ENCODE measurements around the gene ITIH3. TPM values are rescaled to one million over a fixed set of nuclear protein-coding genes. Genes with fewer than 3 reads are reported as not detected.

Gene ITIH3
- total RNA-seq, 1 donor from 2014 or later, result 4.6 TPM

DNA sequence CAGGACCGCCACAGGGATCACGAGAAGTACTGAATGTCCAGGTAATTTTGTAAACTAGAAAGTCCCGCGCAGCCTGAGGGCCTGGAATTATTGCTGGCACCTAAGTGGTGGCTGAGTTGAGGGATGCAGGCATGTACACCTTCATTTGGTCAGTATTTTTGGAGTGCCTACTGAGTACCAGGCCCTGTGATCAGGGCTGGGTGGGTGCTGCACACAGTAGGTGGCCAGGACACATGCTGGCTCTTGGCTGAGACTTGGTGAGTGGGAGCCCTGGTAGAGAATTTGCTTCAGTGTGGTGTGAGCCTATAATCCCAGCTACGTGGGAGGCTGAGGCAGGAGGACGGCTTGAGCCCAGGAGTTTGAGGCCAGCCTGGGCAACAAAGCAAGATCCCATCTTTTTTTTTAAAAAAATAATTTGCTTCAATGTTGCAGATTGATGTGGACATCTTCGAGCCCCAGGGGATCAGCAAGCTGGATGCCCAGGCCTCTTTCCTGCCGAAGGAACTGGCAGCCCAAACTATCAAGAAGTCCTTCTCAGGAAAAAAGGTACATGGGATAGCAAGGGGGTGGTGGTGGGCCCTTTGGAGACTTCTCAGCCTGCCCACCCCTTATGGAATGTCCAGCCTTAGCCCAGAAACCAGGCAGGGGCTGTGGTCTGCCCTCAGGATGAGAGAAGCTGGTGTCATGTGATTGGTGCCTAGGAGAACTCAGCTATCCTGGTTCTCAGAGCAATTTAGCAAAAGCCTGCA is 14.6 kb upstream of the ITIH3 start:
- DNase-seq (ENCODE audit: low spot score), result no peak

DNA sequence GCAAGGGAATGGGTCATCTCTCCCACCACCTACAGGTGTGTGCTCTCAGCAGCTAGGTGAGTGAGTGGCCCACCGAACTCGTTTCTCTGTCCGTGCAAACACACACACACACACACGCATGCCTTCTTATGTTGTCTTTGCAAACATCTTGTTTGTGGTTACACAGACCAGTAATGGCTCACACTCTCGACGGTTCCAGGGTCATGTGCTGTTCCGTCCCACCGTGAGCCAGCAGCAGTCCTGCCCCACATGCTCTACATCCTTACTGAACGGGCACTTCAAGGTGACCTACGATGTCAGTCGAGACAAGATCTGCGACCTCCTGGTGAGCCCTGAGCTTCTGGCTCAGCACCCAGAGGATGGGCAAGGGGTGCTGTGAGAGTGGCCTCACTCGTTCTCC is 12.9 kb upstream of the ITIH3 start:
- no peak for DNase-seq (ENCODE audit: low spot score)

DNA sequence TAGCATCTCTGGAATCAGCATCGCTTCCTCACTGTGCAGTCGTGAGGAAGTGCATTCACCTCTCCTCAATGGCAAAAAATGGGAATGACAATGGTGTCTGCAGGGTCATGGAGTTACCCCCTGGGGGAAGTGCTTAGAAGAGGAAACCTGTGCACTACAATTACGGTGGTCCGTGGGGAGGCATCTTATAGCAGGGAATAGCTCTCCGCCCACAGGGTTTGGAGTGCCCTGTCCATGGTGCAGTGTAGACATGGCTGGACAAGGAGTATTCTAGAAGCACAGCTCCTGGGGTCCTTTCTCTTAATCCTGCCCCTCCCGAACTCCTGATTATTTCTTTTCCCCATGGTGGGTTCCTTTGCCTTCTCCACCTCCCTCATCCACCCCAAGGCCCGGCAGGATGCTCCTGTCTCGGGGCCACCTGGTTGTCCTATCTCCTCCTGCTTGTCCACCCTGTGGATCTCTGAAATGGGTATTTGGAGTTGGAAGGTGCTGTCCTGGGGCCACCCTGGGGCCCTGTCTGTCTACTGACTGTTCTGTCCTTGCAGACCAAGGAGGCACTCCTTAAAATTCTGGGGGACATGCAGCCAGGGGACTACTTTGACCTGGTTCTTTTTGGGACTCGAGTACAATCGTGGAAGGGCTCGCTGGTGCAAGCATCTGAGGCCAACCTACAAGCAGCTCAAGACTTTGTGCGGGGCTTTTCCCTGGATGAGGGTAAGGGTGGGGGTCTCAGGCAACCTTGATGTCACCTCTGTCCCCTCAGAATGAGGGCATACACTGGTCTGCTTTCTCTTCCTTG is 12.0 kb upstream of the ITIH3 start:
- no peak for DNase-seq (ENCODE audit: low spot score)

DNA sequence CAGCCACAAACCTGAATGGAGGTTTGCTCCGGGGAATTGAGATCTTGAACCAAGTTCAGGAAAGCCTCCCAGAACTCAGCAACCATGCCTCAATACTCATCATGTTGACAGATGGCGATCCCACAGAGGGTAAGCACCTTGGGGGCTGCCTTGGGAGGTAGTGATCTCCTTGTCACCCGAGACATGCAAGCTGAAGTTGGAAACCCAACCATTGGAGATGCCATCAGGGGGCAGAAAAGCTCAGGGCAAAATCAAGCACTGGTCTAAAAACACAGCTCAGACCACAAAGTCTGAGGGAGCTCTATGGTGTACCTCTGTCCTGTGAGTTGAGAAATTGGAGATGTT is 11.4 kb upstream of the ITIH3 start:
- no peak for DNase-seq (ENCODE audit: low spot score)

DNA sequence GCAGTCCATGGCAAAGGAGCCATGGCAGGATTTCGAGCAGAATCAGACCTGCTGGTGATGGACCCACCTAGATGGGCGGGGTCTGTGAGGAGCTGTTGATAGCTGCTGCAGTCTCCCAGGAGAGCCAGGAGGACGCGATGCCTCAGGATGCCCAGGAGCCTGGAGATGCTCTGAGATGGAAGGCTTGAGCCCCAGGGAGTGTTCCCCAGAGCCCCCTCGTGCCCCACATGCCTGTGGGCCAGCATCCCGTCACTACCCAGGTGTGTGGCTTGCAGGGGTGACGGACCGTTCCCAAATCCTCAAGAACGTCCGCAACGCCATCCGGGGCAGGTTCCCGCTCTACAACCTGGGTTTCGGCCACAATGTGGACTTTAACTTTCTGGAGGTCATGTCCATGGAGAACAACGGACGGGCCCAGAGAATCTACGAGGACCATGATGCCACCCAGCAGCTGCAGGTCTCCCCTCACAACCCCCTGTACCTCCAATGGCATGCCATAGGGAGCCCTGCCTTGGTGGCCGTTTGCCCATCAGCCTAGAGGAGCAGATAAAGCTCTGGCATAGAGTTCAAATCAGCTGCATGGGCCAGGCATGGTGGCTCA is 10.5 kb upstream of the ITIH3 start:
- no peak for DNase-seq (ENCODE audit: low spot score)

DNA sequence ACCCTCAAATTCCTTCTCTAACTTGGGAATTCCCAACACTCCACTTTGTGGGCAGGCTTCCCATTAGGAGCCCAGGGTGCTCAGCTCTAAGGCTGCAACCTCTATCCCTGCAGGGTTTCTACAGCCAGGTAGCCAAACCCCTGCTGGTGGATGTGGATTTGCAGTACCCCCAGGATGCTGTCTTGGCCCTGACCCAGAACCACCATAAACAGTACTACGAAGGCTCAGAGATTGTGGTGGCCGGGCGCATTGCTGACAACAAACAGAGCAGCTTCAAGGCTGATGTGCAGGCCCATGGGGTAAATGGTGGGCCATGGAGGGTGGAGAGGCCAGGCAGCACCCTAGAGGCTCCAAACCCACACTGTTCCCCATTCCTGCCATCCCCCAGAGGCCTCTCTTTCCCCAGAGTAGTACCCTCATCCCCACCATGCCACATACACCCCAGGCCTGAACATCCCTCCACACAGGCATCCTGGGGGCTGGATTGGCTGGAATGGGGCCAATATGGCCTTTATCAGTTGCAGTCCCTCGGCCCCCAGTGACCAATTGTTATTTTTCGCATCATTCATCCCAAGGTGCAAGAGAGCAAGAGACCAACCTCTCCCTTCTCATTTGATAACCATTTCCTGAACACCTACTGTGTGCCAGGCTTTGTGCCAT is 9.5 kb upstream of the ITIH3 start:
- no peak for DNase-seq (ENCODE audit: low spot score)

DNA sequence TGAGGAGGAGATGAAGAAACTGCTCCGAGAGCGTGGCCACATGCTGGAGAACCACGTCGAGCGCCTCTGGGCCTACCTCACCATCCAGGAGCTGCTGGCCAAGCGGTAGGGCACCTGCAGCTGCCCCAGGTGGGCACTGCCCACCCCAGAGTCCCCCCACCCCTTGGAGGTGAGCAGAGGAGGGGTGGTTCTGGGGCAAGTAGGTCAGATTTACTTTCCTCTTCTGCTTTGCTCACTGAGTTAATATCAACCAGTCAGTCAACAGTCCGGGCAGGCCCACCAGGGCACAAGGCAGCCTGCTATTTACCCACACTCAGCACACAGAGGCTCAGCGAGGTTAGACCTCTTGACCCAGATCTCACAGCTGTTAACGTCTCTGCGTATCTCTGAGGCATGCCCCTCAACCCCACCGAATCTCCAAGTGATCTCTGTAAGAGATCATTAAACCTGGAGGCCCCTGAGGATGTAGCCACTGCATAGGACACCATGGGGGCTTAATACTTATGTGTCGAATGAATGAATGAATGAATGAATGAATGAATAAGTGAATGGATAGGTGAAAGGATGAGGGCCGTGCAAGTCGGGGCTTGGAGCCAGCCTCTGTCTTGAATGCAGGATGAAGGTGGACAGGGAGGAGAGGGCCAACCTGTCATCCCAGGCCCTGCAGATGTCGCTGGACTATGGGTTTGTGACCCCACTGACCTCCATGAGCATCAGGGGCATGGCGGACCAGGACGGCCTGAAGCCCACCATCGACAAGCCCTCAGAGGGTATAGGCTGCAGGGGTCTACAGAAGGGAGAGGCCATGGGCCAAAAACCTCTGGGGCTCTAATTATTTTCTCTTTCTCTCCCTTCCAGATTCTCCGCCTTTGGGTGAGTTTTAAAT is 8.0 kb upstream of the ITIH3 start:
- DNase-seq (ENCODE audit: low spot score), result no peak

DNA sequence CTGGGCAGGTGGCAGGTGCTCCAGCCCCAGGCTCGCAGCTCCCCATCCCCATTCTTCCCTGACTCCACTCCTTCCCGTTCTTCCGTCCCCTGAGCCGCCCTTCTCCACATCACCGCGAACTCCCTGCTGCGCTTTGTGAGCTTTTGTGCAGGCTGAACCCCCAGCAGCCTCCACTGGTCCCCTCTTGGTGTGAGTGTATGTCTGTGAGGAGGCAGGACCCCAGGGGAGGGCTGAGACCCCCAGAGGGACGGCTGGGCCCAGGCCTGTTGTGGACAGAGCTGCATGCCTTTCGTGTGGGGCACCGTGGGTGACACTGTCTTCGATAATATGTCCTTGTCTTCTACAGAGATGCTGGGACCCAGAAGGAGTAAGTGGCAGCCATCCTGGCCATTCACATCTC is 7.3 kb upstream of the ITIH3 start:
- no peak for DNase-seq (ENCODE audit: low spot score)

DNA sequence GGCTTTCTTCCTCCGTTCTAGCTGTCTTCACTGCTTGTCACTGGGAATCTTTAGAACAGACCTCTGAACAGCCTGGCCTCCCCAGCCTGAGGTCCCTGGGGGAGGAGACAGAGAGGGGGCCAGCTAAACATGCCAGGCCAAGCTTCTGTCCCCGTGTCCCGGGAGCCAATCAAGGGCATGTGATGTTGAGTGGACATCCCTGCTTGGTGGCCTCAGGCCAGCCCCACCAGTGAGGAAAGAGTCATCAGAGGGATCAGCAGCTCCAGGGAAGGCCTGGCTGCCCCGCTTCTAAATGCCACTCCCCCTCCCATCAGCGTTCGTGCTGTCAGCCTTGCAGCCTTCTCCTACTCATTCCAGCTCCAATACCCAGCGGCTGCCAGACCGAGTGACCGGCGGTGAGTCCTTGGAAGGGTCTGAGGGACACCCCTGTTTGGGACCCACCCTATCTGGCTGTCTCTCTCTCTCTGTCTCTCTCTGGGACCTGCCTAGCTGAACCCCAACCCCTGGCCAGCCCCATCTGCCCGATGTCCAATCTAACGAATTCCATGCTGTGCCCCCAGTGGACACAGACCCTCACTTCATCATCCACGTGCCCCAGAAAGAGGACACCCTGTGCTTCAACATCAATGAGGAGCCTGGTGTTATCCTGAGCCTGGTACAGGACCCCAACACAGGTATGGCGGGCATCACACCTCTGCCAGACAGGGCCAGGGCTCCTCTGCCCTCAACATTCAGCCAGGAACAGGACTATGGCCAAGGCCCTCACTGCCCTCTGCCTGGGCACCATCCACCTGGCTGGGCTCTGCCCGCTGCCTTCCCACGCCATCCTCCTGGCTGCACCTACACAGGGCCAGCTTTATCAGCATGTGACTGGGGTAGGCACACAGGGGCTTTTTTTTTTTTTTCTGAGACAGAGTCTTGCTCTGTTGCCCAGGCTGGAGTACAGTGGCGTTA is 6.6 kb upstream of the ITIH3 start:
- no peak for DNase-seq (ENCODE audit: low spot score)

DNA sequence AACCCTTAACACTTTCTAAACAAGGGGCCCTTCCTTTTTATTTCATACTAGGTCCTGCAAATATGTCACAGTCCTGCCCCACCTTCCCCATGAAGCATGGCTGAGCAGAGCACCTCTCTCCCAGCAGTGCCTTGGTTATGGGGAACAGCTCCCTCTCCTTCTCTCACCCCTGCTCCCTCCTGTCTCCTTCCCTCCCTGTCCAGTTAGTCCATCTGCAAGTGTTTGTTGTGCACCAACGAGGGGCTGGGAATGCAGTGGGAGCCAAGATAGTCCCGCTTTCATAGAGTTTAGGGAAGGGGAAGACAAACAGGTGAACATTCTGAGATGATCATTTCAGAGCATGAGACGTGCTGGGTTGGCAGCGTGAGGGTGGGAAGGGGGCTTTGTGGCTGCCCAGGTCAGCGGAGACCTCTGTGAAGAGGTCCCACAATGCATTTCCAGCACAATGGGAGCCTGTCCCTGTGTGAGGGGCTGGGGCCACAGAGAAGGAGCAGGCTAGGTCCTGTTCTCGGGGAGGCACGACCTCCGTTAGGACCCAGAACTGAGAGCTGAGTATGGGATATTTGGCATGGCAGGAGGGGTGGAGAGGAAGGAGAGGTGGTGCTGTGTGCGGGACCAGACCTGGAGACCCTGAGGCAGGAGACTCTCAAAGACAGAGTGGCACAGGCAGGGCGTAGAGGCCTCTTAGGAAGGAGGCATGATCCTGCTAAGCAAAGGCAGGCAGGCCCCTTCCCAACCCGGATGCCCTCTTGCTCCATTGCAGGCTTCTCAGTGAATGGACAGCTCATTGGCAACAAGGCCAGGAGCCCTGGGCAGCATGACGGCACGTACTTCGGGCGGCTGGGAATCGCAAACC is 5.5 kb upstream of the ITIH3 start:
- no peak for DNase-seq (ENCODE audit: low spot score)

DNA sequence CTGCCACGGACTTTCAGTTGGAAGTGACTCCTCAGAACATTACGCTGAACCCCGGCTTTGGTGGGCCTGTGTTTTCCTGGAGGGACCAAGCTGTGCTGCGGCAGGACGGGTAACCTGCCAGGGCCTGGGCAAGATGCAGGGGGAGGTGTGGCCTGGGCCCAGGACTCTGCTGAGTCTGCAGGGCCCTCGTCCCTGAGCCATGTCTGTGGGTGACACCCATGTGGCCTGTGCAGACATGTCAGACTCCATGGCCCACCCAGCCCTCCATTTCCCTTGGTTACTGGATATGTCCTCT is 4.9 kb upstream of the ITIH3 start:
- no peak for DNase-seq (ENCODE audit: low spot score)

DNA sequence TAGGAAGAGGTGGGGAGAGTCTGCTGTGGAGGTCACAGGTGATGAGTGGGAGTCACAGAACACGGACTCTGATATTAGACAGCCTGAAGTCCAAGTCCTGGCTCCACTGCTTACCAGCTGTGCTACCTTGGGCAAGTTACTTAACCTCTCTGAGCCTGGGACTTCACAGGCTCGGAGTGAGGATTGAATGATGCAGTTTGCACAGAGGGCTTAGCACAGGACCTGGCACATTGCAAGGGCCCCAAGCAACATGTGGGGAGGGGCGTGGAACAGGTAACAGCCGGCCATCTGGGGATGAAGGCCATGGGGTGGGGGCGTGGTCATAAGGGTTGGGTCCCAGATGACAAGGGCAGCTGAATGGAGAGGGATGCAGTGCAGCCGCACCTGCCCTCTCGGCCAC is 4.3 kb upstream of the ITIH3 start:
- DNase-seq (ENCODE audit: low spot score), result no peak

DNA sequence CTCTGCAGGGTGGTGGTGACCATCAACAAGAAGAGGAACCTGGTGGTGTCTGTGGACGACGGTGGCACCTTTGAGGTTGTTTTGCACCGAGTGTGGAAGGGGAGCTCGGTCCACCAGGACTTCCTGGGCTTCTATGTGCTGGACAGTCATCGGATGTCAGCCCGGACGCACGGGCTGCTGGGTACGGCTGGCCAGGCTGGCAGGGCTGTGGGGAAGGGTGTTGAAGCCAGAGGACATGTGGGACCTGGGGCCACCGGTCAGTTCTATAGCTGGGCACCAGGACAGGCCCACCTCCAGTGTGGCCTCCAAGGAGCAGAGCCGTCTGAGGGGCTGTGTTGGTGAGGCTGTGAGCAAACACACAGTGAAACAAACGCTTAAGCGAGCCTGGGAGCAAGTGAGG is 3.9 kb upstream of the ITIH3 start:
- DNase-seq (ENCODE audit: low spot score), result no peak

DNA sequence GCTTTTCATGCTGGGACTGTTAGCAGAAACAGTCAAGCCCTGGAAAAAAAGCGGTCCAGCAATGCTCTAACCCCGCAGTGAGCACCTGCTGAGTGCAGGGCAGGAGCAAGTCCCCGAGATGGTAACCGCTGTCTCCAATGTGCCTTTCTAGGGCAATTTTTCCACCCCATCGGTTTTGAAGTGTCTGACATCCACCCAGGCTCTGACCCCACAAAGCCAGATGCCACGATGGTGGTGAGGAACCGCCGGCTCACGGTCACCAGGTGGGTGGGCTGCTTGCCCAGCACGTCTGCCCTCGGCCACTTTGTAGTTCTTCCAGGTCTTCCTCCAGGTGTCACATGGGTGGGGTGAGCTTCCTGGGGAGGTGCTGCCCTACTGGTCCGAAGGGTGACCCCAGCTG is 3.2 kb upstream of the ITIH3 start:
- DNase-seq (ENCODE audit: low spot score), result no peak

DNA sequence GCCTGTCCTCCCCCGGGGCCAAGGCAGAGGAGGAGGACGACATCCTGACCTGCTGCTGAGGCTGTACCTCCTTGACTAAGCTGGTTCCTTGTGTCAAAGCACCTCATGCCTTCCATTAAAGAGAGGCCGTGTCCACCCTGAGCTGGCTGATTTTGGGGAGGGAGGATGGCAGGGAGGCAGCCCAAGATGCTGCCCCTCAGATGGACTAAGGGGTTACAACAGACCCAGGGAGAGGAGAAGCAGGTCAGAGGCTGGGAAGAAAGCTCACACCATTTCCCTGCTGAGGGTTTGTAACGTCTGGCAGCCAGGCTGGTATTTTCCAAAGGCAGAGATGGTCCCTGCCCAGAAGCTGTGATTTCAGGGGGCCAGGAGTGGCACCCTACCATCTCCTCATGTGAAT is 2.7 kb upstream of the ITIH3 start:
- DNase-seq (ENCODE audit: low spot score), result no peak

DNA sequence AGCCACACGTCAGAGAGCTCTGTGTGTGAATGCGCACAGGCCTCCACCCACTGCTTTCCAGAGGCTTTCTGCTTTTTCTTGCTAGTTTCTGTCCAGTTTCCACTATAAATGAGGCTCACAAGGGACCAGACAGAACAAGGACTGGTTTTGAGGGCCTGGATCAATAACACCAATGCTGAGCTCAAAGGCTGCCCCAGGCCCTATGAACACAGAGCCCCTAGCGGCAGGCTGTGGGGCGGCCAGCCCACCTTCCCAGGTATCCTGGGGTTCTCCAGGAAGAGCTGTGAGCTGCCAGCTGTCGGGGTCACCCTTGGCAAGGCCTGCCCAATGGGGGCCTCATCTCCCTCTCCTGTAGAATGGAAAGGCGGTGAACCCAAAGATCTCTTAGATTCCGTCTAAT is 2.2 kb upstream of the ITIH3 start:
- no peak for DNase-seq (ENCODE audit: low spot score)

DNA sequence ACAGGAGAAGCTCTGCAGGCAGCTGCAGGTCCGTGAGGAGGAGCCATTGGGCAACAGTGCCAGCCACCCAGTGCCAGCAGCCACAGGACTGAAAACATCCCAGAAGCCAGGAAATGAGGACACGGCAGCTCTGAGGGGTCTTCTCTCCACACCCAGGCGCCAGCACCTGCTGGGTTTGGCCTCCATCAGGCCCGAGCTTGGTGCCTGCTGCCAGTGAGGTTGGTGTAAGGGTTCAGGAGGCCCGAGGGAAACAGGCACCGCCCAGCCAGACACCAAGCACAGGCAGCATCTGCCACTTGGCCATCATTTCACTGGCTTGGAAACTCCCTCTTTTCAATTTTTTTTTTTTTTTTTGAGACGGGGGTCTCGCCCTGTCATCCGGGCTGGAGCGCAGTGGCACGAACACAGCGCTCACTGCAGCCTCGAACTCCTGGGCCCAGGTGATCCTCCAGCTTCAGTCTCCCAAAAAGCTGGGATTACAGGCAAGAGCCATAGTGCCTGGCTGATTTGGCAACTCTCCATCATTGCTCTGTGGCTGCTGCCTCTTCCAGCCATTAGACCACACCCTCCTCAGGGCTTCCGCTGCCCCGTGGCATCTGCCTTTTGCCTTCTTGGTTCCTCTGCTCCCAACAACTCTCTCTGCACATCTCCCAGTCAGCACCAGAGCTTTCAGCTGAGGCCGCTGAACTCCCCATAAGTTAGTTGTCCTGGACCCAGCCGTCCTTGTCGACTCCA is 1.5 kb upstream of the ITIH3 start:
- DNase-seq (ENCODE audit: low spot score), result no peak

DNA sequence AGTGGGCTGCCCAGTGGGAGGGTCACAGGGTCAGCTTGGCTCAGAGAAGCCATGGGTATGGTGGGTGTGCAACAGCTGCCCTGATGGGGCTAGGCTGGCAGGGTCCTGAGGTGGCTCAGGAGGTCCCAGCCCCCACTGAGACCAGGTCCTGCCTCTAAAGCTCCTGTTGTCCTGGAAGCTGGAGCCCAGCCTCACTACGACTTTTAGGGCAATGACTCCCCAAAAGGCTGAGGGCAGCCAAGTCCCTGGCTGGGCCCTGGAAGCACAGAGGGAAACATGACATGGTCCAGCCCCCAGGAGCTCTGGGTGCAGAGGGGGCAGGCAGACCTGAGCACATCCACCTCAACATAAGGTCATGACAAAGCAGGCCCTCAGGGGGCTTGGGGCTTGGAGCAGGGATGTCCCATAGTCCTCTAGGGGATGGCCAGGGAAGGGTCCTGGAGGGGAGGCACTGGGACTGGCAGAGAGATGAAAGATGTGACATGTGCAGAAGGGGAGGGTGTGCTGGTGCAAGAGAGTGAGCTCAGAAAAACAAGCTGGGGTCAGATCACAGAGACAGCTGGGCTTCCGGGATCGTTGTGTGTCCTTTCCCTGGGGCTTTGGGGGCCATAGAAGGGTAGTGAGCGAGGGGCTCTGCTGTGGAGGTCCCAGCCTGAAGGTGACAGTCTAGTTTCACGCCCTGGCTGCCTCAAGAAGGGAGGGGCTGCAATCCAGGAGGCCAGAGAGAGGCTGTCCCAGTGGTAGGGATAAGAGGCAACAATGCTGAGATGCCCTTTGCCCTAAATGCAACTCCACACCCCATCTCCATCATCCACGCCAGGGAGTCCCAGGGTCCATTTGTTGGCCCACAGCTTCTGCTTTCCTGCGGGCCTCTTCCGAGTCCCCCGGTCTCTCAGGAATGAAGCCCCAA is 639 bp upstream of the ITIH3 start:
- DNase-seq (ENCODE audit: low spot score), result no peak

All from ureter (tissue), 1 donor.